SK-N-SH treated with all-trans-retinoic acid at 6 μM for 48 hours (cell line): ENCODE measurements around the gene OR10AD1.

Source experiments
- ATAC-seq: fragments of 200-7000 bp; cut with Tn5 transposase; 3 replicates; pipeline ENCODE4 v1.9.1; 2020; ENCODE audit warnings: mild to moderate bottlenecking, moderate library complexity
- ARNTL ChIP-seq: fragments of 450-650 bp; formaldehyde crosslinking; IDR thresholded peaks from 2 replicates; pipeline ENCODE4 v1.5.0; 2020; ENCODE audit warnings: low read depth, mild to moderate bottlenecking, moderate library complexity, borderline replicate concordance
- BACH2 ChIP-seq: fragments of 250-450 bp; sonication (Bioruptor Pico); IDR thresholded peaks from 2 replicates; pipeline ENCODE4 v1.9.0; 2021; ENCODE audit warnings: mild to moderate bottlenecking, borderline replicate concordance
- ESRRG ChIP-seq: fragments of 250-450 bp; sonication (Bioruptor Pico); IDR thresholded peaks from 2 replicates; pipeline ENCODE4 v1.6.1; 2021; ENCODE audit warnings: mild to moderate bottlenecking
- GLIS3 ChIP-seq: fragments of 250-450 bp; sonication (Bioruptor Pico); IDR thresholded peaks from 2 replicates; pipeline ENCODE4 v1.5.0; 2020; ENCODE audit warnings: mild to moderate bottlenecking, moderate library complexity
- ISL1 ChIP-seq: fragments of 250-450 bp; sonication (Bioruptor Pico); IDR thresholded peaks from 2 replicates; pipeline ENCODE4 v2.1.2; 2022; ENCODE audit warnings: mild to moderate bottlenecking, moderate library complexity
- OSR1 ChIP-seq: fragments of 250-450 bp; sonication (Bioruptor Pico); IDR thresholded peaks from 2 replicates; pipeline ENCODE4 v1.8.0; 2022; ENCODE audit warnings: moderate library complexity, mild to moderate bottlenecking, inconsistent platforms
- PPARA ChIP-seq: fragments of 250-450 bp; sonication (Bioruptor Pico); IDR thresholded peaks from 2 replicates; pipeline ENCODE4 v1.5.0; 2020; ENCODE audit warnings: mild to moderate bottlenecking, borderline replicate concordance
- RARB ChIP-seq: fragments of 250-450 bp; sonication (Bioruptor Pico); IDR thresholded peaks from 2 replicates; pipeline ENCODE4 v1.8.0; 2021; ENCODE audit warnings: mild to moderate bottlenecking, moderate library complexity
- TCF4 ChIP-seq: fragments of 250-450 bp; sonication (Bioruptor Pico); IDR thresholded peaks from 2 replicates; pipeline ENCODE4 v1.8.0; 2021; ENCODE audit warnings: mild to moderate bottlenecking, moderate library complexity, borderline replicate concordance
- ZFP3 ChIP-seq: fragments of 250-450 bp; sonication (Bioruptor Pico); IDR thresholded peaks from 2 replicates; pipeline ENCODE4 v1.5.0; 2020; ENCODE audit warnings: mild to moderate bottlenecking, moderate library complexity
- ZFP30 ChIP-seq: fragments of 450-650 bp; formaldehyde crosslinking; IDR thresholded peaks from 2 replicates; pipeline ENCODE4 v1.5.0; 2022; ENCODE audit warnings: mild to moderate bottlenecking, moderate library complexity
- ZNF565 ChIP-seq: fragments of 450-650 bp; formaldehyde crosslinking; conservative IDR thresholded peaks from 2 replicates; pipeline ENCODE4 v1.5.0; 2020; ENCODE audit warnings: low read depth, mild to moderate bottlenecking, moderate library complexity
- ZNF8 ChIP-seq: fragments of 450-650 bp; formaldehyde crosslinking; IDR thresholded peaks from 2 replicates; pipeline ENCODE4 v1.5.0; 2020; ENCODE audit warnings: mild to moderate bottlenecking, moderate library complexity
- TF ChIP-seq, protein P1 (sequence below): fragments of 250-450 bp; sonication (Bioruptor Pico); IDR thresholded peaks from 2 replicates; pipeline ENCODE4 v1.5.1; 2020; ENCODE audit warnings: low read depth, mild to moderate bottlenecking, moderate library complexity
- TF ChIP-seq, protein P2 (sequence below): fragments of 250-450 bp; sonication (Bioruptor Pico); IDR thresholded peaks from 2 replicates; pipeline ENCODE4 v1.8.0; 2021; ENCODE audit warnings: low read depth, mild to moderate bottlenecking, moderate library complexity, borderline replicate concordance
- TF ChIP-seq, protein P3 (sequence below): fragments of 250-450 bp; sonication (Bioruptor Pico); IDR thresholded peaks from 2 replicates; pipeline ENCODE4 v1.5.1; 2021; ENCODE audit warnings: mild to moderate bottlenecking, moderate library complexity
- TF ChIP-seq, protein P4 (sequence below): fragments of 250-450 bp; sonication (Bioruptor Pico); IDR thresholded peaks from 2 replicates; pipeline ENCODE4 v1.8.0; 2020; ENCODE audit warnings: mild to moderate bottlenecking, moderate library complexity, borderline replicate concordance
- TF ChIP-seq, protein P5 (sequence below): fragments of 250-450 bp; sonication (Bioruptor Pico); IDR thresholded peaks from 2 replicates; pipeline ENCODE4 v1.5.0; 2020; ENCODE audit warnings: mild to moderate bottlenecking, moderate library complexity

The OR10AD1 gene

DNA sequence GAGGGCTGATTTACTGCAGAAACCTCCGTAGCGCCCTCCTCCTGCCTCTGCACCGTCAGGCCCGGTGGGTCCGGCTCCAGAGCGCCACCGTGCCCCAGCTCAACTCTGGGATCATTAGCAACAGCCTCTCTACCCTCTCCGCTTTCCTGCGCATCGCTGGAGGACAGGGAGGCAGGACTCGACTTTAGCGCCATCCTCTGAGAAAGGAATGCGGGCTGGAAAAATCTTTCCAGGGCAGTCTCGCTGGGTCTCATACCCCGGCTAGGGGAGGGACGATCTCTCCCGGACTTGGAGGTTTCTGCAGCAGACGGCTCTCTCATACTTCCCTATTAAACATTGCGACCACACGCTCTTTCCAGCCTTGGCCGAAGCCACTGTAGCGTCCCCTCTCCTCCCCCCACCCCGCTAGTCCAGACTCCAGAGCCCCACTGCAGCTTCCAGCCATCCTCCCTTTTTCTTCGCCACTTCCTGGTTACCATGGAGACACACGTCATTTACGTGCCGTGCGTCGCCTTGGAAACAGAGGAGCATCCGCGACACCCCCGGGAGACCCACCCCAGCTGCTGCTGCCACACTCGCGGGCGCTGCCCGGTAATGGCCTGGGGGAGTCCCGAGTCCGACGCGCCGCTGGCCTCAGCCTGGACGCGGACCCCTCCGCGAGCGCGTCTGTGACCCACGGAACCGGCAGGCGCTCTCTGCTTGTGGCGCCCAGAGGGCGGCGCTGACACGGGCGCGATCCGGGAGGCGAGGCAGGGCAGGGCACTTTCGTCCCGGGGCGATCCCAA lies 19.8 kb downstream of the OR10AD1 start, which contains the start of gene CCDC184:
TSS of gene CCDC184 (plus strand) at position 554 of the 785 bp plus-strand sequence. CDS start 479 bp downstream, outside the sequence.
- TF ChIP-seq, protein P1, sequence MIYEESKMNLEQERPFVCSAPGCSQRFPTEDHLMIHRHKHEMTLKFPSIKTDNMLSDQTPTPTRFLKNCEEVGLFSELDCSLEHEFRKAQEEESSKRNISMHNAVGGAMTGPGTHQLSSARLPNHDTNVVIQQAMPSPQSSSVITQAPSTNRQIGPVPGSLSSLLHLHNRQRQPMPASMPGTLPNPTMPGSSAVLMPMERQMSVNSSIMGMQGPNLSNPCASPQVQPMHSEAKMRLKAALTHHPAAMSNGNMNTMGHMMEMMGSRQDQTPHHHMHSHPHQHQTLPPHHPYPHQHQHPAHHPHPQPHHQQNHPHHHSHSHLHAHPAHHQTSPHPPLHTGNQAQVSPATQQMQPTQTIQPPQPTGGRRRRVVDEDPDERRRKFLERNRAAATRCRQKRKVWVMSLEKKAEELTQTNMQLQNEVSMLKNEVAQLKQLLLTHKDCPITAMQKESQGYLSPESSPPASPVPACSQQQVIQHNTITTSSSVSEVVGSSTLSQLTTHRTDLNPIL (CRISPR knock-in tag) = no peak
- TF ChIP-seq GLIS3 (CRISPR knock-in tag) (no peak), ZFP3 (CRISPR knock-in tag) (peak; percentile 13; the same call in 1 of the 2 replicates), ESRRG (CRISPR knock-in tag) (no peak), ARNTL (CRISPR knock-in tag) (no peak)
- TF ChIP-seq, protein P2, sequence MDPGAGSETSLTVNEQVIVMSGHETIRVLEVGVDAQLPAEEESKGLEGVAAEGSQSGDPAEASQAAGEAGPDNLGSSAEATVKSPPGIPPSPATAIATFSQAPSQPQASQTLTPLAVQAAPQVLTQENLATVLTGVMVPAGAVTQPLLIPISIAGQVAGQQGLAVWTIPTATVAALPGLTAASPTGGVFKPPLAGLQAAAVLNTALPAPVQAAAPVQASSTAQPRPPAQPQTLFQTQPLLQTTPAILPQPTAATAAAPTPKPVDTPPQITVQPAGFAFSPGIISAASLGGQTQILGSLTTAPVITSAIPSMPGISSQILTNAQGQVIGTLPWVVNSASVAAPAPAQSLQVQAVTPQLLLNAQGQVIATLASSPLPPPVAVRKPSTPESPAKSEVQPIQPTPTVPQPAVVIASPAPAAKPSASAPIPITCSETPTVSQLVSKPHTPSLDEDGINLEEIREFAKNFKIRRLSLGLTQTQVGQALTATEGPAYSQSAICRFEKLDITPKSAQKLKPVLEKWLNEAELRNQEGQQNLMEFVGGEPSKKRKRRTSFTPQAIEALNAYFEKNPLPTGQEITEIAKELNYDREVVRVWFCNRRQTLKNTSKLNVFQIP (CRISPR knock-in tag) = no peak
- peak; percentile 84 for ATAC-seq

DNA sequence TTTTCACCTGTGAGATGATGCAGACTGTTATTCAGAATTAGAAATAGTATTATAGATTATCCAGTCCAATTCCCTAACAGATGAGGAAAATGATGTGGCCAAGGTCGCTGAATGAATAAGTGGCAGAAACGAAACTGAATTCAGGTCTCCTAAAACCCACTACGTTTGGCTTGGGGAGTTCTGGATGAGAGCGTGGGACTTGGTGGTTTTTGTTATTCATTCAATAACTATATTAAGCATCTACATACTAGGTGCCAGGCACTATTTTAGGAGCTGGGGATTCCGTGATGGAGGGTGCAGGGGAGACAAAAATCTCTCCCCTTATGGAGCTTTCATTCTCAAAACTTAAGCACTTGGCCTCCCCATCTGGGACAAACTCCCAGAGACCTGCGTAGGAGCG lies 20.5 kb downstream of the OR10AD1 start:
- no peak; the same call in 2 of the 3 replicates for ATAC-seq
- TF ChIP-seq BACH2 (no peak), ARNTL (CRISPR knock-in tag) (no peak), ZNF565 (no peak), ESRRG (CRISPR knock-in tag) (no peak), ZFP3 (CRISPR knock-in tag) (no peak), GLIS3 (CRISPR knock-in tag) (no peak), ZNF8 (CRISPR knock-in tag) (no peak), PPARA (no peak), ISL1 (no peak)
- TF ChIP-seq, protein P3, sequence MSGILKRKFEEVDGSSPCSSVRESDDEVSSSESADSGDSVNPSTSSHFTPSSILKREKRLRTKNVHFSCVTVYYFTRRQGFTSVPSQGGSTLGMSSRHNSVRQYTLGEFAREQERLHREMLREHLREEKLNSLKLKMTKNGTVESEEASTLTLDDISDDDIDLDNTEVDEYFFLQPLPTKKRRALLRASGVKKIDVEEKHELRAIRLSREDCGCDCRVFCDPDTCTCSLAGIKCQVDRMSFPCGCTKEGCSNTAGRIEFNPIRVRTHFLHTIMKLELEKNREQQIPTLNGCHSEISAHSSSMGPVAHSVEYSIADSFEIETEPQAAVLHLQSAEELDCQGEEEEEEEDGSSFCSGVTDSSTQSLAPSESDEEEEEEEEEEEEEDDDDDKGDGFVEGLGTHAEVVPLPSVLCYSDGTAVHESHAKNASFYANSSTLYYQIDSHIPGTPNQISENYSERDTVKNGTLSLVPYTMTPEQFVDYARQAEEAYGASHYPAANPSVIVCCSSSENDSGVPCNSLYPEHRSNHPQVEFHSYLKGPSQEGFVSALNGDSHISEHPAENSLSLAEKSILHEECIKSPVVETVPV = no peak
- TF ChIP-seq, protein P1 (CRISPR knock-in tag) = no peak
- TF ChIP-seq, protein P4, sequence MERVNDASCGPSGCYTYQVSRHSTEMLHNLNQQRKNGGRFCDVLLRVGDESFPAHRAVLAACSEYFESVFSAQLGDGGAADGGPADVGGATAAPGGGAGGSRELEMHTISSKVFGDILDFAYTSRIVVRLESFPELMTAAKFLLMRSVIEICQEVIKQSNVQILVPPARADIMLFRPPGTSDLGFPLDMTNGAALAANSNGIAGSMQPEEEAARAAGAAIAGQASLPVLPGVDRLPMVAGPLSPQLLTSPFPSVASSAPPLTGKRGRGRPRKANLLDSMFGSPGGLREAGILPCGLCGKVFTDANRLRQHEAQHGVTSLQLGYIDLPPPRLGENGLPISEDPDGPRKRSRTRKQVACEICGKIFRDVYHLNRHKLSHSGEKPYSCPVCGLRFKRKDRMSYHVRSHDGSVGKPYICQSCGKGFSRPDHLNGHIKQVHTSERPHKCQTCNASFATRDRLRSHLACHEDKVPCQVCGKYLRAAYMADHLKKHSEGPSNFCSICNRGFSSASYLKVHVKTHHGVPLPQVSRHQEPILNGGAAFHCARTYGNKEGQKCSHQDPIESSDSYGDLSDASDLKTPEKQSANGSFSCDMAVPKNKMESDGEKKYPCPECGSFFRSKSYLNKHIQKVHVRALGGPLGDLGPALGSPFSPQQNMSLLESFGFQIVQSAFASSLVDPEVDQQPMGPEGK (CRISPR knock-in tag) = no peak

DNA sequence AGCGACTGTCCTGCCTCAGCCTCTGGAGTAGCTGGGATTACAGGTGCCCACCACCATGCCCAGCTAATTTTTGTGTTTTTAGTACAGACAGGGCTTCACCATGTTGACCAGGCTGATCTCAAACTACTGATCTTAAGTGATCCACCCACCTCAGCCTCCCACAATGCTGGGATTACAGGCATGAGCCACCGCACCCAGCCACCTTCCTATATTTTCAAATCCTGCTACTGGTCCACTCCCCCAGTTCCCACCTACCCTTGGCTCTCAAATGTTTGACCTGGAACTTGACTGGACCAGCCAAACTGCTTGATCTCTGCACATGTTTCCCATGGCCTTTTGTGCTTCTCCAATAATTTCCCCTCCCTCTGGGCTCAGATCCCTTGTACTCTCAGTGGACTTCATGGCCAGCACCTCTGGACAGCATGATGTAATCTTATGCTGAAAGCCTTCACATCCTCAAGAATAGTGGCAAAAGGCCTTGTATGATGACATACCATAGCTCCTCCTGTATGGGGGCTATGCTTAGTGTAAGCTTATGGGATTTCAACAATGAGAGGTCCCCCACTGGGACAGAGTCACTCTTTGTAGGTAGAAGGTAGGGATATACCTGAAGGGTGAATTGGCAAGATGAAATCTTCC lies 22.1 kb downstream of the OR10AD1 start:
- TF ChIP-seq, protein P2 (CRISPR knock-in tag) = no peak
- TF ChIP-seq, protein P1 (CRISPR knock-in tag) = no peak
- TF ChIP-seq GLIS3 (CRISPR knock-in tag) (no peak), OSR1 (no peak), TCF4 (no peak), RARB (CRISPR knock-in tag) (no peak), ZFP30 (no peak), ISL1 (no peak)
- TF ChIP-seq, protein P4 (CRISPR knock-in tag) = no peak
- TF ChIP-seq, protein P5, sequence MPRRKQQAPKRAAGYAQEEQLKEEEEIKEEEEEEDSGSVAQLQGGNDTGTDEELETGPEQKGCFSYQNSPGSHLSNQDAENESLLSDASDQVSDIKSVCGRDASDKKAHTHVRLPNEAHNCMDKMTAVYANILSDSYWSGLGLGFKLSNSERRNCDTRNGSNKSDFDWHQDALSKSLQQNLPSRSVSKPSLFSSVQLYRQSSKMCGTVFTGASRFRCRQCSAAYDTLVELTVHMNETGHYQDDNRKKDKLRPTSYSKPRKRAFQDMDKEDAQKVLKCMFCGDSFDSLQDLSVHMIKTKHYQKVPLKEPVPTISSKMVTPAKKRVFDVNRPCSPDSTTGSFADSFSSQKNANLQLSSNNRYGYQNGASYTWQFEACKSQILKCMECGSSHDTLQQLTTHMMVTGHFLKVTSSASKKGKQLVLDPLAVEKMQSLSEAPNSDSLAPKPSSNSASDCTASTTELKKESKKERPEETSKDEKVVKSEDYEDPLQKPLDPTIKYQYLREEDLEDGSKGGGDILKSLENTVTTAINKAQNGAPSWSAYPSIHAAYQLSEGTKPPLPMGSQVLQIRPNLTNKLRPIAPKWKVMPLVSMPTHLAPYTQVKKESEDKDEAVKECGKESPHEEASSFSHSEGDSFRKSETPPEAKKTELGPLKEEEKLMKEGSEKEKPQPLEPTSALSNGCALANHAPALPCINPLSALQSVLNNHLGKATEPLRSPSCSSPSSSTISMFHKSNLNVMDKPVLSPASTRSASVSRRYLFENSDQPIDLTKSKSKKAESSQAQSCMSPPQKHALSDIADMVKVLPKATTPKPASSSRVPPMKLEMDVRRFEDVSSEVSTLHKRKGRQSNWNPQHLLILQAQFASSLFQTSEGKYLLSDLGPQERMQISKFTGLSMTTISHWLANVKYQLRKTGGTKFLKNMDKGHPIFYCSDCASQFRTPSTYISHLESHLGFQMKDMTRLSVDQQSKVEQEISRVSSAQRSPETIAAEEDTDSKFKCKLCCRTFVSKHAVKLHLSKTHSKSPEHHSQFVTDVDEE (CRISPR knock-in tag) = no peak

More for the DNA sequence above, 22.1 kb downstream of the OR10AD1 start:
- ATAC-seq = no peak
